ENCODE results near the gene LAS1L.
"Not testable (repeated sequence)": the region's sequence is repeated elsewhere in the genome, so short reads cannot be mapped to it uniquely, and the experiment has no call there.

LAS1L gene

DNA sequence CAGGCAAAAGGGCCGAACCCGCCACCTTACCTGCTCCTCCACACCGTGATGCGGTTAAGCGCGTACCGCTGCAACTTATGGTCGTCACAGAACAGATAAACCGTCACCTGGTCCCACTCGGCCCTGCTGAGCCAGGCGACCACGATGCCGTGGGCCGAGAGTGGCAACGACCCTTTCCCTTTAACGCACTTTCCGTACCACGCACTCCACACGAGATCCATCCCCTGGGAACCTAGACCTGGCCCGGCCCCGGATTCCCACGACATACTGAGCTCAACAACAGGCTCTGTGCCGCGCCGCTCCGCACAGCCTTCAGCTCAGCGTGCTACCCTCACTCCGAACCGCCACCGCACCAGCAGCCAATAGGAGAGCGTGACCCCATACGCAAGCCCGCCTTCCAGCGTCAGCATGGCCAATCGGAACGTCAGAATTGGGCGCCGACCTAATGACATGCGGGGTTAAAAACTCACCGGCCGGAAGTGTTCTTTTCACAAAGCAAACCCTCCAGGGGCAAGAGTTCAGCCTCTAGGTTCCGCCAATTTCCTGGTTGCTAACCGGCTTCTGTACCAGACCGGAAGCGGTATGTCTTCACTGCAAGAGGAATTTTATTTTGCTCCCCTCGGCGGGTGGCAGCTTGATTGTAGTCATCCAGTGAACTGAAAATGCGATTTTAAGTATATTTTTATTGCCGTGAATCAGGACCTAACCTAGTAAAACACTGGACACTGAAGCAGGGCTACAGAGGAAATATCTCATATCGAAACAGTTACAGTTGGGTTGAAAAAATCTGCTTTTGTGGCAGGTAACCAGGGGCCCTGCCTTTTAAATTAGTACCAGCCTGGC is at the start of gene LAS1L:
Gene LAS1L (minus strand): TSS at position 338 of the 843 bp plus-strand sequence. CDS start 72 bp downstream, at position 266.
- DNase-seq, result peak; percentile 61

DNA sequence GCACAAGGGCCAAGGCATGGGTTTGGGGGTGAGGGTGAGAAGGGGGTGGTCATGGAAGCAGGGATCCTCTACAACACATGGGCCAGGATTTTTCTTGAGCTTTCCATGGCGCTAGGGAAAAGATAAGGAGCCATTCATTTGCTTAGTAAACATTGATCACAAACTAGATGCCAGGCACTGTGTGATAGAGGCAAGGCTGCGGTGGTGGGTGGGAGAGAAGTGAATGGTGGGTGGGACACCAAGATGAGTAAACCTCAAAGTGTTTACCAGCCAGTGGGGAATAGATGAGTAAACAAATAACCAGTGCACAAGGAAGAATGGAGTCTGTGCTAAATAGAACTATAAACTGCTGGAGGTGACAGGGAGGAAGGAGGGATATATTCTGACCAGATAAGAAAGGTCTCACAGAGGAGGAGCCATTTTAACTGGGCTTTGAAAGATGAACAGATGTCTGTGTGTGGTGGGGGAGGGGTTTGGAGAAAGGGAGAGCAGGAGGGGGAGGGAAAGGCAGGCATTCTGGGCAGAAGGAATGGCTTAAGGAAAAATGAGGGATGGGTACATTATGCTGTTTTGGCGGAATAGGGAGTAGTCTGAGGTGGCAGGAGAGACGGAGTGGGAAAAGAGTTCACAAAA is 48.0 kb upstream of the LAS1L start:
- no peak for DNase-seq

DNA sequence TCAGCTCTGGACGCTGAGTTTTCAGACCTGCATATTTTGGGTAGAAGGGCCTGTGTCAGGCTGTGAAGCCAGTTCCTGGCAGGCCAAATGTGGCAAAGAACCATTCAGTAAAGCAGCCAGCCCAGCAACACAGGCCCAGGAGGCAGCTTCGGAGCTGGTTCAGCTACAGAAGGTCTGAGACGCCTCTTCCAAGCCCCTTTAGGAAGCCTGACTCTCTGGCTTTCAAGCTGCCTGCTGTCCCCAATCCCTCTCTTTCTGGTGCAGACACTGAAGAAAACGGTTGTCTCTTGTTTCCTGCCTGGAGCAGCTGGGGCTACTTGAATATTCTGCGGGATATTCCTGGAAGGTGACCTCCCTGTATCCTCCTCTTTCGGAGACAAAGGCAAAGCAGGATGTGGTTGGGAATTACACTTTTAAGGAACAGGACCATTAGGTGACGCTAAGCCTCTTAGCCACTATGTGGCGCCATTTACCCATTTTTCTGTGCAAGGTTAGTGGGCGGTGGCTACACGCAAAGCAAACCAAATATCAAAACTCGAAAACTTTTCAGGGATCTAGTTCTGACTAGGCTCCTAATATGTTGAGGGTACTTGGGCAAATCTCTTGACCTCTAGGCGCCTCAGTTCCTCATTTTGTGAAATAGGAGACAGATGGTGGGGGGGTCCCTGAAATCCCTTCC is 47.2 kb upstream of the LAS1L start:
- DNase-seq, result no peak

DNA sequence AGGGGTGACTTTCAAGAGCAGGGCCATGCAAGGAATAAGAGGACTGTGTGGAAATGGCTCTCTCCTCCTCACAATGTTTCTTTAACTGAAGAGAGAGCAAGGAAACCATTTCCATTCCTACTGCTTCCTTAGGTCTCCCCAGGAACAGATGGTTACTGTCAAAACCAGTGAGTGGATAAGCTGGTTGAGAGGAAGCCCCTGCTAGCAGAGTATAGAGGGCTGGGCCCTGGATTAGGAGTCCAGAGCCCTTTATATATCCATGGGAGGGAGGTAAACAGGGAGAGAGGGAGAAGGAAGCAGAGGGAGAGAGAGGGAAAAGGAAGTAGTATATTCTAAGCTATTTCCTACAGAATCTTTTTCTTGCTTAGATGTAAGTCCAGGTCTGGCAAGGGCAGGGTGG is 43.8 kb upstream of the LAS1L start:
- DNase-seq, result no peak

DNA sequence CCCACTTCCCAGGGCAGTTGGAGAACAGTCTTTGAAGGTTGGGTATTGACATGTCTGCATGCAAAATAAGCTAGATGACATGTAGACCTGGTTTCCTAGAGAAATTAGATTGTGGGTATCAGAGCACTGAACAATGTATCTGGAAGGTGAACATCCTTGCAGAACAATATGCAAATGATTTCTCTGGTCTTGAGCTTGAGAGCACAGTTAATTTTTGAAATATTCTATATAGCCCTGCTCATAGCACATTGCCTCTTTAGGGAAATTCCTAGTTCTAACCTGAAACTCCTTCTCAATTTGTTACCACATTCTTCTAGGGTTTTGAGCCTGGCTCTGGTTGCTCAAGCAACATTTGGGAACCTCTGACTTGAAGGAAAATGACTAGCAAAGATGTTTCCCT is 41.6 kb upstream of the LAS1L start:
- DNase-seq, result no peak

DNA sequence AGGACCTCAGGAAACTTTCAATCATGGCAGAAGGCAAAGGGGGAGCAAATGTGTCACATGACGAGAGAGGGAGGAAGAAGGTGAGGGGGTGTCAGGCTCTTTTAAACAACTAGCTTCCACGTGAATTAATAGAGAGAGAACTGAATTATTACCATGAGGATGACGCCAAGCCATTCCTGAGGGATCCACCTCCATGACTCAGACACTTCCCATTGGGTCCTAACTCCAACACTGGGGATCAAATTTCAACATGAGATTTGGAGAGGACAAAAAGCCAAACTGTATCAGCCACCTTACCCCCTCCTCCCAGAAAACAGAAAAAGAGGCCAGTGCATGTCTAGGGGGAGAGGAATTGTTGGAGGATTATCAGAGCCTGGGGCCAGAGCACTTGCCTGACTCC is 40.4 kb upstream of the LAS1L start:
- no peak for DNase-seq

DNA sequence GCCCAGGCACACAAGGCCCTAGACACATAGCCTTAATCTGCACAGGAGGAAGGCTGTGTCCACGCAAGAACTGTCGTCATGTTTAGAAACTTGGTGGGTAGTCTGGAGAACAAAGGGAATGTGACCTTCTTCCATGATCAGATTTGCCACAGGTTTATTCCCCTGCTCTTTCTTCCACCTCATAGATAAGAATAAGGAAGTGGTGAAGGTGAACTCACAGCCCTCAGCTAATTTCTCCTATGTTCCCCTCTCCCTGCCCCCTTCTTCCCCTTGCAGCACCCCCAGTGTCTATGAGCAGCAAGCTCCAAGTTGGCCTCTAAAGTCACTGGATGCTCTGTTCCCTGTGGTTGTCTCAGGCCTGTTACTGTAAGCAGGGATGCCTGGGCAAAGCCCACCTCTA is 39.8 kb upstream of the LAS1L start:
- no peak for DNase-seq

DNA sequence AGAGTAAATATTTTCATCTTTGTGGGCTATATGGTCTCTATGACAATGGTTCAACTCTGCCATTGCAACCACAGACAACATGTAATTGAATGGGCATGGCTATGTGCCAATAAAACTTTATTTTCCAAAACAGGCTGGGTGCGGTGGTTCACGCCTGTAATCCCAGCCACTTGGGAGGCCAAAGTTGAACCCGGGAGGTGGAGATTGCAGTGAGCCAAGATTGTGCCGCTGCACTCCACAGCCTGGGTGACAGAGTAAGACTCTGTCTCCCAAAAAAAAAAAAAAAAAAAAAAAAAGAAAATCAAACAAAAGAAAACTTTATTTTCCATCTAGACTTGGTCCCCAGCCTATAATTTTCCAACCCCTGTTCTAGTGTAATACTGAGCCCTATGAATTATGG is 38.4 kb upstream of the LAS1L start:
- no peak for DNase-seq

DNA sequence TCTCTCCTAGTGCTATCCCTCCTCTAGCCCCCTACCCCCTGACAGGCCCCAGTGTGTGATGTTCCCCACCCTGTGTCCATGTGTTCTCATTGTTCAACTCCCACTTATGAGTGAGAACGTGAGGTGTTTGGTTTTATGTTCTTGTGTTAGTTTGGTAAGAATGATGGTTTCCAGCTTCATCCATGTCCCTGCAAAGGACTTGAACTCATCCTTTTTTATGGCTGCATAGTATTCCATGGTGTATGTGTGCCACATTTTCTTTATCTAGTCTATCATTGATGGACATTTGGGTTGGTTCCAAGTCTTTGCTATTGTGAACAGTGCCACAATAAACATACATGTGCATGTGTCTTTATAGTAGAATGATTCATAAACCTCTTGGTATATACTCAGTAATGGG is 28.3 kb upstream of the LAS1L start:
- not testable (repeated sequence) for DNase-seq

DNA sequence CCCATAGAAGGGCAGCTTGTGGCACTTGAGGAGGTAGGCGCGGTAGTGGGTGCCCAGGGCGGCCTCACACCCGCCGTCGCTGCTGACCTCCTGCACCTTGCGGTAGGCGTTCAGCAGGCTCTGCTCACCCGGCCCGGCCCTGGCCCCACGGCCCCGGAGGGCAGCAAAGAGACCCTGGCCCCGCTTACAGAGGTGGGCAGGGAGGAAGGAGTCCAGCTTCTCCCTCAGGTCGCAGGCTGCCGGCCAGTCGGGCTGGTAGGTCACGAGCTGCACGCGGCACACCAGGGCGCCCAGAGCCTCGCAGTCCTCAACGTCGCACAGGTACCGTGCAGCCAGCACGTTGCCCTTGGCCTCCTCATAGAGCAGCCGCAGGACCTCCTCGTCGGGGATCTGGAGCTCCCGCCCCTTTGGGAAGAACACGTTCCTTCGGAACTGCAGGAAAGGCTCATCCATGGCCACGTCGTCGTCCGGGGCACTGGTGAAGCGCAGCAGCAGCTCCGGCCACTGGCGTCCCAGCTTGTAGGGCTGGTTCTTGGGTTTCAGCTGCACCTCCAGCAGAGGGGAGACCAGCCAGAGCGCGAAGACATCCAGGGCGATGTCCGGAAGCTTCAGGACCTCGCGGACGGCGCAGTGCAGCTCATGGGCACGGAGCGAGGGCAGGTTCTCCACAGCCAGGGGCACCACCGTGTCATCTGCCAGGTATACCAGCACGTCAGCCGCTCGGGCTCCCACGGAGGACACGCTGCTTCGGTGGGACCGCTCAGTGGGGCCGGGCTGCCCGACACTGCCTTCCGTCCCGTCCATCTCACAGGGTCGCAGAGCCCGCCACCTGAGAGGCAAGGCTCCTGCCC is 17.1 kb upstream of the LAS1L start:
- no peak for DNase-seq

DNA sequence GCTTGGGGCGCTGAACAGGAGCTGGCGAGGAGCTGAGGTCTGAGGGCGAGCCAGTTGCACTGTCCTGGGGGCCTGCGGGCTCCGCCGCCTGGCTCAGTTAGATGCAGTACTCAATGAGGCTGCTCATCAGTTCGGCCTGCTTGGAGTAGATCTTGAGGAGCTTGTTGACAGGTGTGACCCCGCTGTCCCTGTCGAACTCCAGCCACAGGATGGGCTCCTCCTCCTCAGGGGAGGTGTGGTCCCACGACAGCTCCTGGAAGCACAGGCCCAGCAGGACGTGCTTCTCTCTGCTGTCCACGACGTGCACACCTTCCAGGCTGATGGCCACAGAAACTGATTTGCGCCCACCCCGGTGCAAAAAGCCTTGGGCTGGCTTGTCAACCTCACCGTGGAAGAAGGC is 16.5 kb upstream of the LAS1L start:
- DNase-seq, result no peak

DNA sequence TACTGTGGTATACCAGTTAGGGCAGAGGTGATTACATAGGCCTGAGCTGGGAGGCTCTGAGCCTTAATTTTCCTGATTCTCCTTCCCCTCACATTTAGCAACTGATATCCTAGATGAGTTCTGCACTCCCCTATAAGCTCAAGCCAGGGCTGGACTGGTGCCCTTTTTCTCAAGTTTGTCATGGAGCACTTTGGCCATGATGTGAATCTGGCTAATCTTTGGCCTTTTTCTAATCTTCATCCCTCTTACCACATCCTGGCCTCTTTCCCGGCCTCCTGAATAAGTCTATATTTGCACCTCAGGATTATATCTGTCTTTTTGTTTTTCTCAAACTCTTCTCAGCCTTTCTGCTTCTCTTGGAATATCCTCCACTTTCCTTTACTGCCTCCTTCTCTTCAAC is 10.9 kb upstream of the LAS1L start:
- no peak for DNase-seq

DNA sequence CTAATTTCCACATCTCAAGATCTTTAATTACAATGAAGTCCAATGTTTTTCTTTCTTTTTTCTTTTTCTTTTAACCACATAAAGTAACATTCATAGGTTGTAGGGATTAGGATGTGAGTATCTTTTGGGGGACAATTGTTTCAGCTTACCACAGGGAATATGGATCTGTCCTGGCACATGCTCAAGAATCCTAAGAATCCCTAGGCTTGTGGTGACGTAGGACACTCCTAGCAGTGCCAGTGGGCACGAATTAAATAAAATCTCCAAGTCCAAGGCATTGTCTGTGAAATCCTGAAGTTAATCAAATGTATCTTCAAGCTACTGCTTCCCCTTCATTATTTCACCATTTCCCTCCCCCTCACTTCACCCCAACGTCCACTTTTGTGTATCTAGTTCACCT is 2.6 kb upstream of the LAS1L start:
- no peak for DNase-seq

DNA sequence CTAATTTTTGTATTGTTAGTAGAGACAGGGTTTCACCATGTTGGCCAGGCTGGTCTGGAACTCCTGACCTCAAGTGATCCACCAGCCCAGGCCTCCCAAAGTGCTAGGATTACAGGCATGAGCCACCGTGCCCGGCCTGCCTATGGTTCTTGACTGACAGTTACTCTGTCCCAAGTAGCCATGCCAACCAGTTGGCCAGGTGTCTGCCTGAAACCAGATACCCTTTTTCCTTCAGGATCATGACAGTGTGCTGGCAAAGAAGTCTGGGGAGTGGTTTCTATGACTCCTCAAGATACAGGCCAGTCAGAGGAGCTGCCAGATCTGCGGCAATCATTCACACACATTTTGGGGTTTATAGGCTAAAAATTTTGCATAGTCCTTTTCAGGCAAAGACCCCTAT is 1.7 kb upstream of the LAS1L start:
- DNase-seq, result no peak

DNA sequence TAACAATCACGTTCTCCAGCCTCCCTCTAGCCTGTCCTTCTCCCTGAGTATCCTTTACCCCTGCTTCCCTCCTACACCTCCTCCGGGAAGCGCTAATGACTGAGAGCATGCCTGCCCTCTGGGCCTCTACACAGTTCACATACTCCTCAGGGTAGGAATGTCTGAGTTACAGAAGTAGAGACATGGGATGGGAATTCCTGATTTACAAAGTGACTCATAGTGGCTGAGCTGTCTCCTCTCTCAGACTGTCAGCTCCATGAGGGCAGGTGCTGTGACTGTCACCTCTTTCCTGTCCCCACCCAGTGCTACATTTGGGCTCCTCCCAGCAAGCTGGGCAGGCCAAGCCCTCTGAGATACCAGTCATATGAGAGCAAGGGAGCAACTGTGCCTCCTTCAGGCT is 2.6 kb downstream of the LAS1L start:
- DNase-seq, result no peak

DNA sequence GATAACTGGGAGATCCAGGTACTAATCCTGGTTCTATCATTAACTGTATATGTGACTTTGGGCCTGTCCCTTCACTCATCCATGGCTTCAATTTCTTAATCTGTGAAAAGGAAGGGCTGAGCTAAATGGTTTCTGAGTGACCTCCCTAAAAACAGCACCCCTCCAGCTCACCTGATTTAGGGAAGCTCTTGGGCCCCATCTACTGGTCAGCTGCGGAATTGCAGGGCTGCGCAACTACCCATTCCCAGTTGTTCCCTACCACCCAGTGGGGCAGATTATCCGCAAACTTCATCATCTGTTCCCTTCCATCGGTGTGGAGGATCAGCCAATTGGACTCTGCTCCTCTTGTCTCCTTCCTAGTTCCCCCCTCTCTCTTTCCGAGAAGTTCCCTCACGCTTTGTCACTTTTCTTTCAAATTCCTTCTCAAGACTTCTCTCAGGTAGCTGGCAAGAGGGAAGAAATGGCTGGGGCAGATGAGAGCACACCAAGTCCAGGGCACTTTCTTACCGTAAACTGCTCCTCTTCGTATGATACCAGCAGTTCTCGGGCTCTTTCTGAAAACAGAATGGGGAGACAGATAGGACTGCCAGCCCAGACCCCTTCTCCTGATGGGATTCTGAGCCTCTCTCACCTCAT is 5.8 kb downstream of the LAS1L start:
- no peak for DNase-seq

DNA sequence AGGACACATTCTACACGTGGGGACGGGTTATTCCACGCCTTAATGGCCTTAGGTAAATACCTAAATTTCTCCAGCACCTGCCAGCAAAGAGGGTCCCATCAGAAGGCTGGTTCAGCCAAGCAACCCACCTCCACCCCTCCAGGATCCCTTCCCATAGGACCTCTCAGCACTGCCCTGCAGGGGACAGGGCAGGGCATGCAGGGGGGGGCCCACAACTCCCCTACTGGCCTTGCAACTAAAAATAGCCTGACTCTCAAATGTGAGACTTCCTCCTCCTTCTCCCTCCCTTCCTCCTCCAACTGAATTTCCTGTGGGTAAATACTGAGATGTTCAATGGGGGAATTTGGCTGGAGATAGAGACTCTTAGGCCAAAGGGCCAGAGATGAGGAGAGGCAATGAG is 6.3 kb downstream of the LAS1L start:
- DNase-seq, result no peak

DNA sequence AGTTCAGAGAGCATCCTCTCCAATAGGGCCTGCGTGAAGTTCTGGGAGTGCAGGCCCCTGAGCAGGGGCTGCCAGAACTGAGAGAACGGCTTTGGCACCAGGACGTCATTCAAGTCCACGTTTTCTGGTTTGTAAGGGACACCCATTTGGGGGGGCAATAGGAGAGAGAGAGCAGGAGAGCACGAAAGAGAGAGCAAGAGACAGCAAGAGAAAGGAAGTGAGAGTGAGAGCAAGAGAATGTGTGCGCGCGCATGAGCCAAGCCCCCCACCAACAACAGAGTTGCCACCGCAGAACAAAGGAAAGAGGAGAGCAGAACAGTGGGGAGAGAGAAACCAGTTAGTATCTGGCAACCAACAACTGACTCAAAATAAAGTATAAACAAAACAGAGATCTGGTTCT is 10.4 kb downstream of the LAS1L start:
- DNase-seq, result no peak

DNA sequence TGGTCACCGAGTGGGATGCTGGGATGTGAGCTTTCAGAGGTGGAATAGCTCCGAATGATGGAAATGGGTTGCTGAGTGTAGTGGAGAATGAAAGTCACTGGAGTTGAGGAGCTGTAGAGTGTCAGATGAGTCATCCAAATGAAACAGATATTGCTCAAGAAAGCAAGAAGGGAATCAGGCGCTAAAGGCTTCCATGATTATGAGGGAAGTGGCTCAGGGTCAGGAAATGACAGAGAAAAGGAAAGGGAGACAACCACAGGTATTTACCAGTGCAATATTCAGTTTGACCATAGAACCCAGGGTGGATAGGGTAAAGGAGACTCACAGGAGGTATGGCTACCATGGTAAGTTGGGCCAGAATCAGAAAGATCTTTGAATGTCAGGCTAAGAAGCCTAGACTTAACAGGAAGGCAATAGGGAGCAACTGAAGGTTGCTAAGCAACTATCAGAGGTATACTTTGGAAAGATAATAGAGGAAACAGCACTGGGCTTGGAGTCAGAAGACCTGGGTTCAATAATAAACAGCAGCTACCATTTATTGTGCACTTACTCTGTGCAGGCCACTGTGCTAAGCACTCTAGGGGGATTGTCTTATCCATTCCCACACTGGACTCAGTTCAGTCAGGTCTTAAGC is 11.7 kb downstream of the LAS1L start:
- DNase-seq, result no peak

DNA sequence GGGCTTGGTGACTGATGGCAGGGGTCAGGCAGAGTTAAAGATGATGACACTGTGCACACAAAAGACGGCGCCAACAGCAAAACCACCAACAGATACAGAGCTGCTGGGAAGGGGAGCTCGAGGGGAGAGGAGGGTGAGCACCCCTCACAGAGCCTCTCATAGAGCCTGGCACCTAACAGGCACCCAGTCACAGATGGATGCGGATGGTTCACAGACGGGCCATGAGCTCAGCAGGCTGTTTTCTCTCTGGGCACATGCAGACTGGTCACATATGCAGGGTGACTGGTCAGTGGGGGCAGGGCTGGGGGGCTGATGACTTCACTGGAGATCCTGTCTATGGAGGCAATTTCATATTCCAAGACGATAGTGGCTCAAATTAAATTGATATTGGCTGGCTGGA is 15.1 kb downstream of the LAS1L start:
- DNase-seq, result not testable (repeated sequence)

DNA sequence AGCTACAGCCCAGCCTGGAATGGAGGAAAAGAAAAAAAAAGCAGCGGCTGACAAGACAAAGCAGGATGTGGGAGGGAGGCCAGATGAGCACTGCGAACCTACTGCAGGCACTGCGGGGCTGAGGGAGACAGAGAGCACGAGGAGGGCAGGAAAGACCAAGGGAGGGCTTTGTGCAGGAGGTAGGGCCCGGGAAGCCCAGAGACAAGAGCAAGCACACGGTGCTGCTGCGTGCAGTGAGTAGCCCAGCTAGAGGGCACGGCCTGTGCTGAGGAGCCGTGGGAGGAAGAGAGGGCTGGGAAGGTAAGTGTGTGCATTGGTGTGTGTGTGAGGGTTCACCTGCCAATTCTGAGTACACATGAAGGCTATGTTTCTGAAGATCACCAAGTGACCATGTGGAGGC is 15.6 kb downstream of the LAS1L start:
- DNase-seq, result not testable (repeated sequence)

DNA sequence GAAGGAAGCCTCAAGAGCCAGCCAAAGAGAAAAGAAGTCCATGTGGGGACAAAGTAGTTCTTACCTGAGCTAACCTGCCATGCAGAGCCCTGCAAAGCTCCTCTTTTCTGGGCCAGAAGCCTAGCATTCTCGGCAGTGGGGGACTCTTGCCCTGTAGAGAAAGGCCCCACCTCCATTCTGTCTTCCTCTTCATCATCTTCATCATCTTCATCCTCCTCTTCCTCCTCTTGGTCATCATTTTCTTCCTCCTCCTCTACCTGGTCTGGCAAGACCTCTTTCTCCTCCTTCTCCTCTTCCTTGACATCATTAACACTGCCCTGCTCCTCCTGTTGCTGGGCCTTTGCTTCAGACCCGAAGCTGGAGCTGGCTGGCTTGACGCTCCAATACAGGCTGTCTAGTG is 16.7 kb downstream of the LAS1L start:
- no peak for DNase-seq
